K562 (cell line): ENCODE results near the gene UBXN1. TPM values are rescaled to one million over a fixed set of nuclear protein-coding genes. Genes with fewer than 3 reads are reported as not detected.

ENCODE experiments used
- ATAC-seq: fragments of 200-7000 bp; cut with Tn5 transposase; 3 replicates; pipeline ENCODE4 v1.9.1; 2020; ENCODE audit warnings: moderate library complexity
- BruUV-seq: library from RNA; stranded (reverse); fragments of 400-500 nt; replicated peaks from 2 replicates; lab custom pipeline; 2021; lab: Mats Ljungman, UMichigan
- CTCF ChIA-PET: fragments of 300-600 bp; formaldehyde crosslinking; extraction: SDS; loops from one replicate; lab custom pipeline; 2021; ENCODE audit warnings: low intra/inter-chr PET ratio; lab: Yijun Ruan, JAX
- POLR2A ChIA-PET: fragments of 300-600, 350-650 bp; sonication (Branson Sonifier 250); formaldehyde crosslinking; extraction: SDS; loops from one replicate; lab custom pipeline; 2021; ENCODE audit warnings: antibody characterized with exemption, inconsistent platforms; lab: Yijun Ruan, JAX
- DNase-seq, 4 experiments: peaks; one replicate each; pipeline versions ENCODE4 v3.0.0 to v3.0.0-alpha.2; 2011 to 2018; ENCODE audit warnings: low spot score in 3 of 4, mixed read lengths in 3 of 4; ENCODE audit errors: extremely low read depth in 1 of 4
- FAIRE-seq: peaks from 2 replicates; lab custom pipeline; 2011; peaks lifted over from hg19 to GRCh38; lab: Jason Lieb, UNC
- H2AFZ ChIP-seq: 2 replicates; pipeline ENCODE4 v1.6.0; 2011; ENCODE audit warnings: low read depth, low read length, control low read depth, inconsistent platforms
- H3K27ac ChIP-seq: fragments of 200-600 bp; 3 replicates; pipeline ENCODE4 v1.8.0; 2011; ENCODE audit warnings: low read depth, mild to moderate bottlenecking, control low read depth, inconsistent platforms, low read length, moderate library complexity, mixed read lengths; ENCODE audit errors: extremely low read depth
- H3K27me3 ChIP-seq, 2 experiments: fragments of 300-600 bp in 1 of 2; 2 replicates in 1 of 2; 3 replicates in 1 of 2; pipeline versions ENCODE4 v1.6.0 to v1.8.0; 2011; ENCODE audit warnings: inconsistent platforms in 2 of 2, low read length in 2 of 2, mild to moderate bottlenecking in 1 of 2, mixed read lengths in 1 of 2, moderate library complexity in 1 of 2; ENCODE audit not compliant: control insufficient read depth in 2 of 2, insufficient read depth in 2 of 2
- H3K36me3 ChIP-seq: fragments of 300-600 bp; 3 replicates; pipeline ENCODE4 v1.8.0; 2011; ENCODE audit warnings: mild to moderate bottlenecking, low read length, inconsistent platforms; ENCODE audit not compliant: control insufficient read depth, insufficient read depth
- H3K4me1 ChIP-seq, 2 experiments: fragments of 200-600 bp in 1 of 2; replicated peaks in 1 of 2; 2 replicates in 1 of 2; 3 replicates in 1 of 2; pipeline versions ENCODE4 v1.5.1 to v1.8.0; 2011; ENCODE audit warnings: inconsistent platforms in 2 of 2, low read length in 2 of 2, mild to moderate bottlenecking in 1 of 2, mixed read lengths in 1 of 2, moderate library complexity in 1 of 2; ENCODE audit not compliant: control insufficient read depth in 2 of 2, insufficient read depth in 2 of 2
- H3K4me2 ChIP-seq: 2 replicates; pipeline ENCODE4 v1.6.1; 2011; ENCODE audit warnings: low read length, control low read depth, inconsistent platforms, mixed read lengths; ENCODE audit not compliant: insufficient read depth
- H3K4me3 ChIP-seq: fragments of 200-600 bp; sonication (generic), shearing (Covaris generic); 2 replicates; pipeline ENCODE4 v1.5.1; 2016; ENCODE audit warnings: control low read depth, inconsistent platforms
- H3K79me2 ChIP-seq: fragments of 200-600 bp; 3 replicates; pipeline ENCODE4 v1.8.0; 2011; ENCODE audit warnings: low read length, inconsistent platforms; ENCODE audit not compliant: control insufficient read depth, insufficient read depth
- H3K9ac ChIP-seq, 2 experiments: 2 replicates each; pipeline versions ENCODE4 v1.6.0 to v1.6.1; 2011; ENCODE audit warnings: low read depth in 2 of 2, low read length in 2 of 2, control low read depth in 1 of 2, inconsistent platforms in 1 of 2, mild to moderate bottlenecking in 1 of 2, mixed read lengths in 1 of 2; ENCODE audit not compliant: insufficient read depth in 1 of 2
- H3K9me1 ChIP-seq: one replicate; pipeline ENCODE4 v1.6.0; 2011; ENCODE audit warnings: inconsistent platforms, mild to moderate bottlenecking, low read length, moderate library complexity; ENCODE audit not compliant: control insufficient read depth, insufficient read depth
- H3K9me3 ChIP-seq: replicated peaks from 2 replicates; pipeline ENCODE4 v1.5.1; 2011; ENCODE audit warnings: low read depth, low read length, inconsistent platforms; ENCODE audit not compliant: control insufficient read depth, insufficient read depth
- H4K20me1 ChIP-seq: replicated peaks from 2 replicates; pipeline ENCODE4 v1.6.1; 2011; ENCODE audit warnings: low read length, inconsistent platforms, mixed read lengths; ENCODE audit not compliant: control insufficient read depth, insufficient read depth
- FOS ChIP-seq: IDR thresholded peaks from 3 replicates; pipeline ENCODE4 v1.6.1; 2011; ENCODE audit not compliant: insufficient read length; ENCODE audit errors: extremely low read depth
- FOXA3 ChIP-seq, 2 experiments: fragments of 450-650 bp in 1 of 2; sonication (generic) in 1 of 2; formaldehyde crosslinking; IDR thresholded peaks in 1 of 2; conservative IDR thresholded peaks in 1 of 2; 2 replicates each; pipeline versions ENCODE4 v1.4.0 to v1.8.0; 2020 to 2022; ENCODE audit warnings: mild to moderate bottlenecking in 2 of 2, missing genetic modification reagents in 1 of 2
- NR3C1 ChIP-seq: sonication (generic); formaldehyde crosslinking; IDR thresholded peaks from 2 replicates; pipeline ENCODE4 v1.8.1; 2022; ENCODE audit warnings: missing genetic modification reagents
- POLR2G ChIP-seq: fragments of 200-400 bp; formaldehyde crosslinking; IDR thresholded peaks from 2 replicates; pipeline ENCODE4 v1.6.1; 2017; ENCODE audit warnings: low read depth, mild to moderate bottlenecking, antibody characterized with exemption, low read length, moderate library complexity
- RAD21 ChIP-seq, 2 experiments: fragments of 250-450 bp in 1 of 2; fragments of 450-650 bp in 1 of 2; sonication (Bioruptor Pico) in 1 of 2; formaldehyde crosslinking in 1 of 2; IDR thresholded peaks in 1 of 2; conservative IDR thresholded peaks in 1 of 2; 2 replicates each; pipeline versions ENCODE4 v1.4.0 to v1.8.0; 2020 to 2022; ENCODE audit warnings: mild to moderate bottlenecking in 2 of 2, moderate library complexity in 1 of 2
- RBFOX2 ChIP-seq: fragments of 200-400 bp; formaldehyde crosslinking; IDR thresholded peaks from 2 replicates; pipeline ENCODE4 v1.6.1; 2017; ENCODE audit warnings: low read depth, mild to moderate bottlenecking, low read length, moderate library complexity
- SMC3 ChIP-seq: conservative IDR thresholded peaks from 2 replicates; pipeline ENCODE4 v1.6.1; 2011; ENCODE audit warnings: low read depth, low read length, improper control_type of control experiment; ENCODE audit not compliant: insufficient read depth
- TBL1XR1 ChIP-seq, 2 experiments: IDR thresholded peaks; 2 replicates each; pipeline ENCODE4 v1.6.1; 2012; ENCODE audit warnings: improper control_type of control experiment in 2 of 2, low read length in 2 of 2, mild to moderate bottlenecking in 1 of 2
- ZBTB7A ChIP-seq: IDR thresholded peaks from 2 replicates; pipeline ENCODE4 v1.6.1; 2011; ENCODE audit warnings: low read depth, mild to moderate bottlenecking, low read length, moderate library complexity, borderline replicate concordance; ENCODE audit not compliant: control insufficient read depth
- ZNF143 ChIP-seq: sonication (generic); formaldehyde crosslinking; IDR thresholded peaks from 2 replicates; pipeline ENCODE4 v1.9.0; 2022; ENCODE audit warnings: mild to moderate bottlenecking, missing genetic modification reagents
- WGBS: fragments of 100-300 bp; shearing (Covaris generic); methylation state at CpG from one replicate; pipeline ENCODE4 v1.1.6; 2016; ENCODE audit warnings: low coverage, mixed read lengths; ENCODE audit not compliant: insufficient coverage; ENCODE audit errors: missing lambda C conversion rate; 5-methylcytosine and 5-hydroxymethylcytosine counted together
- in situ Hi-C: fragments of 300-500 bp; cut with MboI; formaldehyde crosslinking; loops from 4 replicates; pipeline ENCODE4 v1.15.0; 2018; ENCODE audit warnings: inconsistent platforms, mixed read lengths
- intact Hi-C: fragments of 100-400 bp; cut with micrococcal nuclease; formaldehyde crosslinking; loops from 2 replicates; pipeline ENCODE4 v1.14.2; 2022
- polyA plus RNA-seq, 8 experiments: library from polyadenylated mRNA; depleted of rRNA in 4 of 8; stranded (reverse) in 5 of 8; unstranded in 3 of 8; fragments of >200 nt; fragmentation: Nextera tagmentation in 2 of 8; fragmentation: Illumina TruSeq in 1 of 8; extraction: Ambion mirVana in 2 of 8; extraction: Trizol in 1 of 8; gene quantifications; 2 replicates each; pipeline versions ENCODE4 v1.2.1 to v1.2.3, GENCODE V29; 2011 to 2014; ENCODE audit warnings: inconsistent platforms in 1 of 8, missing spikeins in 1 of 8
- total RNA-seq, 7 experiments: library from RNA; depleted of rRNA in 6 of 7; stranded (reverse); fragments of >200 nt in 6 of 7; fragmentation: Illumina TruSeq in 2 of 7; extraction: Trizol in 2 of 7; gene quantifications; 2 replicates each; pipeline versions ENCODE4 v1.2.1 to v1.2.3, GENCODE V29; 2011 to 2021; ENCODE audit warnings: low replicate concordance in 1 of 7
- TF ChIP-seq, protein P1 (sequence below): sonication (generic); formaldehyde crosslinking; IDR thresholded peaks from 2 replicates; pipeline ENCODE4 v1.8.0; 2022; ENCODE audit warnings: missing genetic modification reagents, mild to moderate bottlenecking, moderate library complexity, borderline replicate concordance
- TF ChIP-seq, protein P2 (sequence below), 3 experiments: IDR thresholded peaks in 2 of 3; conservative IDR thresholded peaks in 1 of 3; 2 replicates each; pipeline ENCODE4 v1.5.1; 2011 to 2012; ENCODE audit warnings: low read length in 3 of 3, mild to moderate bottlenecking in 3 of 3, control low read depth in 2 of 3, improper control_type of control experiment in 1 of 3, inconsistent platforms in 1 of 3, low read depth in 1 of 3, mixed read lengths in 1 of 3, moderate library complexity in 1 of 3; ENCODE audit not compliant: insufficient read depth in 2 of 3

The UBXN1 gene
- total and polyA plus RNA-seq, 9 of the 15 experiments (the other 6 are each of a cell fraction or from before 2014, with no cell fraction given): 4.8 to 263 (median 99.7) TPM

DNA sequence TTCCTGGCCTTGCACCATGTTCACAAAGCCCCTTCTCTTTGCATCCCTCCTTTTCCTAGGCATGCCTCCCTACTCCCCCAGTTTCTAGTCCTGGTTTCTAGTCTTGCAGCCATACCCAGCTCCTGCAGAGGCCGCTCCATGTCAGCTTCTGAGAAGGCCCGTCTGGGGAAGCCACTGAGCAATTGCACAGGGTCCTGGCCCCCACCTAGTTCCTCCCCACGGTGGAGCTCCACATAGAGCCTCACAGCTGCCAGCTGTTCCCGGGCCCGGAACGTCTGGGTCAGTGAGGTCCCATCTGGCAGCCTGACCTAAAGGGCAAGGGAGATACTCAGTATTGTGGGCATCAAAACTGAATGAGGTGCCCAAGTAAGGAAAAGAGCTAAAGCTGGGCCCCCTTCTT lies 2.2 kb downstream of the UBXN1 start:
- intact Hi-C loops: no loop called here

More for the DNA sequence above, 2.2 kb downstream of the UBXN1 start:
- Histone ChIP-seq H2AFZ (no peak overlapping the region), H3K36me3 (peaks cover 51% of the 10 kb centered on the region), H4K20me1 (no peaks in the 10 kb centered on the region), H3K4me1 (peaks cover 37 to 56% of the 10 kb centered on the region in 2 experiments; a peak in 4 of 5 replicates), H3K9ac (peak overlapping the region; percentile 77 to 85; a peak in 2 of 4 replicates), H3K9me3 (no peaks in the 10 kb centered on the region), H3K79me2 (peaks cover 63% of the 10 kb centered on the region), H3K4me2 (peak overlapping the region; percentile 83; the same call in 1 of the 2 replicates), H3K27me3 (no peaks in the 10 kb centered on the region), H3K9me1 (no peaks in the 10 kb centered on the region), H3K27ac (no peak overlapping the region), H3K4me3 (no peak overlapping the region)
- no TSS peak for BruUV-seq
- DNase-seq: no peak
- 44% methylated on average over 6 of the region's 6 CpGs for WGBS
- TF ChIP-seq FOS (no peak), ZBTB7A (peak; percentile 67; the same call in 1 of the 2 replicates), TBL1XR1 (IDR thresholded peaks at IDR 0.05; ENCODE audit: low read length in 2 of 2) (no peak), POLR2G (0 out of 2 replicates have a peak, but pooled peaks have one; percentile 23), FOXA3 (CRISPR knock-in tag; conservative IDR thresholded peaks at IDR 0.05 in 1 of 2, IDR thresholded peaks at IDR 0.05 in 1 of 2) (no peak), NR3C1 (CRISPR knock-in tag) (no peak), RAD21 (CRISPR knock-in tag; conservative IDR thresholded peaks at IDR 0.05 in 1 of 2, IDR thresholded peaks at IDR 0.05 in 1 of 2) (peak in 1 of 2 experiments; percentile 22; a peak in 1 of 4 replicates), ZNF143 (CRISPR knock-in tag) (no peak), SMC3 (0 out of 2 replicates have a peak, but pooled peaks have one; percentile 7), RBFOX2 (peak; percentile 31; the same call in 1 of the 2 replicates)
- TF ChIP-seq, protein P1, sequence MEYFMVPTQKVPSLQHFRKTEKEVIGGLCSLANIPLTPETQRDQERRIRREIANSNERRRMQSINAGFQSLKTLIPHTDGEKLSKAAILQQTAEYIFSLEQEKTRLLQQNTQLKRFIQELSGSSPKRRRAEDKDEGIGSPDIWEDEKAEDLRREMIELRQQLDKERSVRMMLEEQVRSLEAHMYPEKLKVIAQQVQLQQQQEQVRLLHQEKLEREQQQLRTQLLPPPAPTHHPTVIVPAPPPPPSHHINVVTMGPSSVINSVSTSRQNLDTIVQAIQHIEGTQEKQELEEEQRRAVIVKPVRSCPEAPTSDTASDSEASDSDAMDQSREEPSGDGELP (CRISPR knock-in tag): peak; percentile 52; the same call in 1 of the 2 replicates
- TF ChIP-seq, protein P2, sequence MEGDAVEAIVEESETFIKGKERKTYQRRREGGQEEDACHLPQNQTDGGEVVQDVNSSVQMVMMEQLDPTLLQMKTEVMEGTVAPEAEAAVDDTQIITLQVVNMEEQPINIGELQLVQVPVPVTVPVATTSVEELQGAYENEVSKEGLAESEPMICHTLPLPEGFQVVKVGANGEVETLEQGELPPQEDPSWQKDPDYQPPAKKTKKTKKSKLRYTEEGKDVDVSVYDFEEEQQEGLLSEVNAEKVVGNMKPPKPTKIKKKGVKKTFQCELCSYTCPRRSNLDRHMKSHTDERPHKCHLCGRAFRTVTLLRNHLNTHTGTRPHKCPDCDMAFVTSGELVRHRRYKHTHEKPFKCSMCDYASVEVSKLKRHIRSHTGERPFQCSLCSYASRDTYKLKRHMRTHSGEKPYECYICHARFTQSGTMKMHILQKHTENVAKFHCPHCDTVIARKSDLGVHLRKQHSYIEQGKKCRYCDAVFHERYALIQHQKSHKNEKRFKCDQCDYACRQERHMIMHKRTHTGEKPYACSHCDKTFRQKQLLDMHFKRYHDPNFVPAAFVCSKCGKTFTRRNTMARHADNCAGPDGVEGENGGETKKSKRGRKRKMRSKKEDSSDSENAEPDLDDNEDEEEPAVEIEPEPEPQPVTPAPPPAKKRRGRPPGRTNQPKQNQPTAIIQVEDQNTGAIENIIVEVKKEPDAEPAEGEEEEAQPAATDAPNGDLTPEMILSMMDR (IDR thresholded peaks at IDR 0.05 in 2 of 3, conservative IDR thresholded peaks at IDR 0.05 in 1 of 3; ENCODE audit: insufficient read depth in 2 of 3, low read depth in 1 of 3, low read length in 3 of 3): peak; percentile 39 to 49 (median 48); a peak in 4 of 6 replicates
- ATAC-seq: no peak
- no peak for FAIRE-seq
- in situ Hi-C loops: no loop called here
- ChIA-PET POLR2A (interaction anchor here (0.6 to 5.4 kb wide), 15 partner anchors 8 to 243 kb away, joined by 3 to 57 read pairs (median 3); partner anchors contain the start of genes C11orf98, CSKMT, HNRNPUL2 and LRRN4CL), CTCF (no interaction called here)
